Mammary epithelial cell (primary cell): ENCODE measurements around the gene PRKAB1.

Source experiments
- CTCF ChIP-seq, 2 donors: IDR thresholded peaks in 1 of 2; conservative IDR thresholded peaks in 1 of 2; 2 replicates each; pipeline ENCODE4 v1.5.1; 2011 to 2012; ENCODE audit warnings: inconsistent platforms in 2 of 2, low read length in 2 of 2, mild to moderate bottlenecking in 2 of 2, control low read depth in 1 of 2, low read depth in 1 of 2; ENCODE audit not compliant: insufficient read depth in 1 of 2; ENCODE audit errors: extremely low read depth in 1 of 2
- EZH2 ChIP-seq: IDR thresholded peaks from 2 replicates; pipeline ENCODE4 v1.6.1; 2012; ENCODE audit warnings: low read length, inconsistent platforms, borderline replicate concordance

- TF ChIP-seq CTCF (conservative IDR thresholded peaks at IDR 0.05 in 1 of 2, IDR thresholded peaks at IDR 0.05 in 1 of 2; ENCODE audit: extremely low read depth in 1 of 2, insufficient read depth in 1 of 2, low read depth in 1 of 2, low read length in 2 of 2) (no peak), EZH2 (no peak)
Measured at GRCh38 chr12:119718141-119718540, 50.2 kb downstream of the PRKAB1 start.
